BE2C (cell line): Measurements from ENCODE around the gene PARK7.
"Not testable (repeated sequence)": the region's sequence is repeated elsewhere in the genome, so short reads cannot be mapped to it uniquely, and the experiment has no call there.

ENCODE experiments used
- DNase-seq: peaks from one replicate; pipeline ENCODE4 v3.0.0-alpha.2; 2020
- H3K27me3 ChIP-seq: fragments of 250-450 bp; sonication (Bioruptor Pico); 2 replicates; pipeline ENCODE4 v1.5.1; 2020; ENCODE audit warnings: mild to moderate bottlenecking
- H3K36me3 ChIP-seq: fragments of 250-450 bp; sonication (Bioruptor Pico); 2 replicates; pipeline ENCODE4 v1.5.1; 2020; ENCODE audit warnings: mild to moderate bottlenecking
- H3K4me1 ChIP-seq: fragments of 250-450 bp; sonication (Bioruptor Pico); 2 replicates; pipeline ENCODE4 v1.5.1; 2020
- H3K4me3 ChIP-seq: 2 replicates; pipeline ENCODE4 v1.5.1; 2011; ENCODE audit warnings: low read depth, low read length
- H3K9me3 ChIP-seq: fragments of 250-450 bp; sonication (Bioruptor Pico); 2 replicates; pipeline ENCODE4 v1.5.1; 2020
- CTCF ChIP-seq: IDR thresholded peaks from 2 replicates; pipeline ENCODE4 v1.5.1; 2012; ENCODE audit warnings: mild to moderate bottlenecking, low read depth, low read length

PARK7 gene

GRCh38 chr1:7919880-7920279 lies 41.6 kb upstream of the PARK7 start:
- no peak for DNase-seq
- H3K27me3 ChIP-seq, result no peaks in the 10 kb centered on the region
- H3K4me1 ChIP-seq, result no peaks in the 10 kb centered on the region
- no peak for TF ChIP-seq CTCF
- H3K9me3 ChIP-seq, result no peaks in the 10 kb centered on the region
- H3K4me3 ChIP-seq, result no peak overlapping the region
- H3K36me3 ChIP-seq, result no peaks in the 10 kb centered on the region

- no peaks in the 10 kb centered on the region for H3K9me3 ChIP-seq
- TF ChIP-seq CTCF, result no peak
- no peaks in the 10 kb centered on the region for H3K36me3 ChIP-seq
- no peaks in the 10 kb centered on the region for H3K27me3 ChIP-seq
- H3K4me1 ChIP-seq, result no peaks in the 10 kb centered on the region
- no peak for DNase-seq
- no peak overlapping the region for H3K4me3 ChIP-seq
Measured at GRCh38 chr1:7921796-7922195, 39.7 kb upstream of the PARK7 start.

GRCh38 chr1:7922301-7922700 lies 39.2 kb upstream of the PARK7 start:
- DNase-seq, result no peak
- Histone ChIP-seq H3K36me3 (no peaks in the 10 kb centered on the region), H3K9me3 (no peaks in the 10 kb centered on the region), H3K4me1 (no peaks in the 10 kb centered on the region), H3K4me3 (no peak overlapping the region), H3K27me3 (no peaks in the 10 kb centered on the region)
- no peak for TF ChIP-seq CTCF

- H3K4me3 ChIP-seq, H3K4me1 ChIP-seq, H3K9me3 ChIP-seq, H3K36me3 ChIP-seq, H3K27me3 ChIP-seq, DNase-seq: not testable (repeated sequence)
Measured at GRCh38 chr1:7927061-7927460, 34.5 kb upstream of the PARK7 start.

GRCh38 chr1:7928247-7928646 lies 33.3 kb upstream of the PARK7 start:
- Histone ChIP-seq H3K36me3 (no peaks in the 10 kb centered on the region), H3K4me3 (no peak overlapping the region), H3K4me1 (no peaks in the 10 kb centered on the region), H3K27me3 (no peaks in the 10 kb centered on the region), H3K9me3 (no peaks in the 10 kb centered on the region)
- TF ChIP-seq CTCF, result no peak
- no peak for DNase-seq

GRCh38 chr1:7929637-7930036 lies 31.9 kb upstream of the PARK7 start:
- Histone ChIP-seq H3K4me1 (no peaks in the 10 kb centered on the region), H3K4me3 (no peak overlapping the region), H3K27me3 (no peaks in the 10 kb centered on the region), H3K9me3 (no peaks in the 10 kb centered on the region), H3K36me3 (no peaks in the 10 kb centered on the region)
- no peak for TF ChIP-seq CTCF
- no peak for DNase-seq
